Measurements from ENCODE around the gene RCL1.

The RCL1 gene

GRCh38 chr9:4814913-4815312, 22.2 kb downstream of the RCL1 start:
- DNase-seq, result no peak

DNA sequence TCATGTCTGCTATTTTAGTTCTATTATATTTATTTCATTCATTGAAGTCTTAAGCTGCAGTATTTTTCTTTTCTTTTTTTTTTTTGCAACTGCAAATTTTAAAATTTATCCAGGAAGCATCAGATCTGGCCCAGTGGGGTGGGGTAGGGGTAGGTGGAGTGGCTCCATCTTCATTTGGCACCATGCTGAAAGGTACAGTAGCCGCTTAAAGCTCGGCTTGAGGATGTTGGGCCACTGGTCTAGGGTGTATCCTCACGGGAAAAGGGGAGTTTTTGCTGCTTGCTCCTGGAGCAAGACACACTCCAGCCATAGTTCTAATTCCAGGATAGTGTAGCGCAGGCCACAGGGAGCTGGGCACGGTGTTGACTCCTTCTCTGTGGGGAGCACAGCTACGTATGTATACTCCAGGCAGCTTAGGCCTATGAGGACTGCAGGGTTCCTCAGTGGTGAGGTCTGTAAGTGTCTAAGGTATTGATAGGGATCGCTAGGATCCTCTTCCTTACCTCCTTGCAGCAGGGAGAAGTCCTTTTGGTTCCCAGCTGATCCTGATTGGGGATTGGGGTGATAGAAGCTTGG, 22.7 kb downstream of the RCL1 start:
- DNase-seq, result no peak

GRCh38 chr9:4820168-4820567, 27.4 kb downstream of the RCL1 start:
- DNase-seq, result no peak

- DNase-seq, result no peak
These were observed 28.4 kb downstream of the RCL1 start for GRCh38 chr9:4821133-4821532.

DNA sequence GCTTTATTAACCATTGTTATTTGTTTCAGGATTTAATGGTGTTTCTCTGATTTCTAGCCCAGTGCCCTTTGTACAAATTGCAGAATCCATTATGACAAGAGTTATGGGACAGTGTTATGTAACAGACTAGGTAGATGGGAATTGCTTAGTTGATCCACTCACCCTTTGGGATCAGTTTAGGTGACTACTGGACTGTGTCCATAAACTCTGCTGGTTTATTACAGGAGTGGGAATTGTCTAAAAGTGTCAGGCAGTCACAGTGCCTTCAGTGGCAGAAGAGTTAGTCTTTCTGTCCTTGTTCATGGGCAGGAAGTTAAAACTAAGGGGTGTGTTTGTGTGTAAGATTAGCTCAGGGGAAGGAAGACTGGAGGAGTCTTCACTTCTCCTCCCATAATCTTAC, 29.3 kb downstream of the RCL1 start:
- no peak for DNase-seq

DNA sequence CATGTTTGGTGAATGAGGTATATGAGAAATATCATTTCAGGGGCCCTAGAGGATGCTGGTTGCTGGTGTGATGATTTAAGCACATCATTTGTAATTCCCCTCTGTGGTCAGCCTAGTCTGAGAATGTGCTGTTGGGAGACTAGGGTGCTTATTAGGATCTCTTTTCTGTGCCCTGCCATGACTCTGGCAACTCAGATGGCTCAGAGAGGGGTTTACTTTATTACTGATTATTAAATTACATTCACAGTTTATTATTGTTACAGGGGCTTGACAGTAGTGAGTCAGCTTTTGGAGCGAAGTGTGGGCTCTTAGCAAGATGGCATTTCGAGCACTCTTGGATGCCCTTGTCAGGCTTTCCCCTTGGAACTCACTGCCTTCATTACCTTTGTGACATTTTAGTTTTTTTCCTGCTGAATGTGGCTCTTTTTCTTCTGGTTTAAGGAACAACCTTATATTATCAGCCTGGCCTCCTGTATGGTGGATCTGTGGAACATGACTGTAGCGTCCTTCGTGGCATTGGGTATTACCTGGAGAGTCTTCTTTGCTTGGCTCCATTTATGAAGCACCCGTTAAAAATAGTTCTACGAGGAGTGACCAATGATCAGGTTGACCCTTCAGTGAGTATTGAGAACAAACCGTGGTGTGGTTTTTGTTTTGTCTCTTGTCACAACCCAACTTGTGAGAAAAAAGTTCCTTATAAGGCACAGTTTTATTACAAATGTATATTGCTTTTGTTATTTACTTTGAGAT, 33.8 kb downstream of the RCL1 start:
- DNase-seq, result no peak

GRCh38 chr9:4827224-4827623, 34.5 kb downstream of the RCL1 start:
- DNase-seq, result no peak

DNA sequence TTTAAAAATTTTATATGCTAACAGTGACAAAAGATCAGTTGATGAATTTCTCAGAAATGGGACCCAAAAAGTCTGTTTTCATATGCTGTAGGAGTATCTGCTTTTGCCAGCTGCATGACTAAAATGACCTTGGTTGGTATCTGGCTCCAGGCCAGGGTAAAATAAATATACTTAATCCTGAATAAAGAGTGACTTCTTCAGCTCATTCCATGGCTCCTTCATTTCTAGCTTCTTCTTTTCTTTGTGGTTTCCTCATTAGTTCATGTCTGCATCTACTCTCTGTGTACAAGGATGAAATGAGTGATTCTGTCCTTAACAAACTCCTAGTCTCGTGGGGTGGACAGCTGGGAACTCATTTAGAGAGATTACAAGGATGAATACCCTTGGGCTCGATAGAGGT, 36.0 kb downstream of the RCL1 start:
- no peak for DNase-seq

GRCh38 chr9:4829969-4830368, 37.2 kb downstream of the RCL1 start:
- no peak for DNase-seq

GRCh38 chr9:4830699-4831098, 38.0 kb downstream of the RCL1 start:
- no peak for DNase-seq

- no peak for DNase-seq
These were observed 38.4 kb downstream of the RCL1 start for GRCh38 chr9:4831119-4831518.

GRCh38 chr9:4831944-4832343, 39.2 kb downstream of the RCL1 start:
- DNase-seq, result no peak

- DNase-seq, result no peak
These were observed 40.2 kb downstream of the RCL1 start for GRCh38 chr9:4832786-4833579.

- no peak for DNase-seq
These were observed 41.2 kb downstream of the RCL1 start for GRCh38 chr9:4833781-4834560.

- no peak for DNase-seq
These were observed 43.9 kb downstream of the RCL1 start for GRCh38 chr9:4836676-4837075.

DNA sequence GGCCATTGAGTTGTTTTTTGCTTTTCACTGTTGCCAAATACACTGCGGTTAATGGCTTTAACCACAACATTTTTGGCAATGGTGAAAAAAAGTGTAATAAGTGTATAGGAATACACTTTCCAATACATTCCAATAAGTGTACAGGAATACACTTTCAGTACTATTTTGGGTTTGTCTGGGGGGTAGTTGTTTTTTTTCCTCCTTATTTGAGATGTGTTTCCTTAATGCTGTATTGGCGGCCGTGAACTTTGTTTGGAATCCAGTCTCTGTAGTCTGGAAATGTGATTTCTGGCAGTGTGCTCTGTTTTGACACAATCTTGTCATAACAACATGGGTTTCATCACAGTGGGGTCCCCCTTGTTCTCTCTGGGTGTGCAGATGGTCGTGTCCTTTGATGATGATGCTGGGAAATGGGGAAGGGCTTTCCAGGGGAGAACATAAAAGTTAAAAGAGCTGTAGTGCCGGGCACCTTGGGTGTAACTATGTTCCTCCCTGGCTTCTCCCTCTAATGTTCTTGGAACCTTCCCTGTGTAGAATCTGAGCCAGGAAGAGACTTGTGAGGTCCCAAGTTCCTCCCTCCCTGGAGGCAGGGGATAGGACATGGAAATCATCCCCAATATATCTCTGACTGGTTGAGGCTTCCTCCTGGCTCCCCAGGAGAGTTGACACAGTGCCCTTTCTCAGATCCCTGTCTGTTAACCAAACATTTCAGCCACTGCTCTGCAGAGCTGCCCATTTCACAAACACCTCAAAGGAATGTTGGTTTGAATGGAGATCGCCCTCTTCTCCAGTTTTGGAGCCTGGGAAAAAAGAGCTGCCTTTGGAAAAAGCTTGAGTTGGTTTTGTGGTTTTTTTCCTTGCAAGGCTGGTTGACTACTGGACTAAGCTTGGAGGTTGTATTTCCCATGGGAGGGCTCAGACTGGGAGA, 44.8 kb downstream of the RCL1 start:
- DNase-seq, result no peak

GRCh38 chr9:4838189-4838546, 45.4 kb downstream of the RCL1 start:
- DNase-seq, result no peak

DNA sequence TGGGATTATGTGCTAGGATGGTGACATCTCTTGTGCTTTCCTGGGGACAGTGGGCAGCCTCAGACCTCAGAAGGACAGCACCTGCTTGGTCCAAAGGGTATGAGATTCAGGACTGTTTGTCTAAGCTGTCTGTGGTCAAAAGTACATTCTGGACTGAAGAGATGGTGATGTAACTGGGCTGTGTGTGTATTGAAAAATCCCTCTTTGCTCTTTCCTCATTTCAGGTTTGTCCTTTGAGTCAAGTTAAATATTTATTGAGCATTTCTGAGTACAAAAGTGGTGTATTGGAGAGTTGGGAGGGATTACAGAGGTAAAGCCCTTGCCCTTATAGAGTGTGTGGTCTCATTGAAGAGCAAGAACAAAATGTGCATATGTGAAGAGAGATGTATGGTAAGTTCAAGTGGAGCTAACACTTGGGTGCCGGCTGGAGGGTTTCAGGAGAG, 46.7 kb downstream of the RCL1 start:
- DNase-seq, result no peak

DNA sequence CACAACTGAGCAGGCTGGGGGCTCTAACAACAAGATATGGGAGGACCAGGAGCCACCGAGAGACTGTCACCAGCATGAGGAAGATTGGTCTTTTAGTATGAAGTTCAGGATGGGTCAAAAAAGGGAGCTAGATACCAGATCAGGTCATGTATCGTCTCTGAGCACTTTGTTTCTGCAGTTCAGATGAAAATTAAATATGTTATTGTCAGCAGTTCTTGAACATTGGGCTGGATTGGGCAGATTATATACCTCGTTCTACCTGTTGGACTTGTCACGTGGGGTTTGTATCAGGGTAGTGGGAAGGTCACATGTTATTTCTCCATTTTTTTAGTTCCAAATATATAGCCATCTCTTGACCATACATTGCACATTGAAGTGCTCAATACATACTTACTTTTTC, 47.3 kb downstream of the RCL1 start:
- DNase-seq, result no peak

GRCh38 chr9:4842213-4842612, 49.5 kb downstream of the RCL1 start:
- DNase-seq, result no peak

DNA sequence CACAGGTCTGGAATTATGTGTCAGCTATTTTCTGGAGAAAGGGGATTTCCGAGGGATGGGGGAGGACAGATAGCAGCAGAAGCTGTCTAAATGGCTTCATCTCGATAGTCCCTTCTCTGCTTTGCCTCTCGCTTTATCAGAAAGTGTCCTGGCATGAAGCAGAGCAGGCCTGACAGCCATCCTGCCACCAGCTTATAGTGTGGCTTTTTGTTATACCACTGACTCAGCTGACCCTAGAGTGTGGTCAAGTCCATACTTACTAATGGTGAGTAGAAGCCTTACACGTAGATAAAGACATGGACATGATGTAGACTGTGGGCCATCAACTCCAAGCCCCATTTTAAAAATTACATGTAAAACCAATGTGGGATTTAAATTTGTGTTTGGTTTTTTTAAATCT, 50.0 kb downstream of the RCL1 start:
- DNase-seq, result no peak
